CD14-positive monocyte (primary cell): ENCODE data around the gene NLGN1. TPM values are rescaled to one million over a fixed set of nuclear protein-coding genes. Genes with fewer than 3 reads are reported as not detected.

Experiments
- DNase-seq, 3 donors: peaks; one replicate each; pipeline ENCODE4 v3.0.0-alpha.2; 2011 to 2022
- H2AFZ ChIP-seq: 2 replicates; pipeline ENCODE4 v1.6.0; 2012; ENCODE audit warnings: mild to moderate bottlenecking, low read depth, low read length, inconsistent platforms; ENCODE audit not compliant: insufficient read depth, poor library complexity, severe bottlenecking
- H3K27ac ChIP-seq, 2 donors: 1 replicate in 1 of 2; 2 replicates in 1 of 2; pipeline ENCODE4 v1.5.1; 2012 to 2013; ENCODE audit warnings: low read length in 2 of 2, control low read depth in 1 of 2, inconsistent platforms in 1 of 2, low read depth in 1 of 2, mild to moderate bottlenecking in 1 of 2
- H3K27me3 ChIP-seq, 2 donors: one replicate each; pipeline versions ENCODE4 v1.6.0 to v1.6.1; 2011 to 2013; ENCODE audit warnings: low read length in 2 of 2; ENCODE audit not compliant: control insufficient read depth in 2 of 2, insufficient read depth in 2 of 2
- H3K36me3 ChIP-seq, 2 donors: replicated peaks in 1 of 2; 1 replicate in 1 of 2; 2 replicates in 1 of 2; pipeline versions ENCODE4 v1.5.1 to v1.6.1; 2012 to 2013; ENCODE audit warnings: low read length in 2 of 2, control low read depth in 1 of 2, inconsistent platforms in 1 of 2, mild to moderate bottlenecking in 1 of 2; ENCODE audit not compliant: insufficient read depth in 2 of 2, control insufficient read depth in 1 of 2
- H3K4me1 ChIP-seq, 2 donors: 1 replicate in 1 of 2; 2 replicates in 1 of 2; pipeline versions ENCODE4 v1.5.1 to v1.6.1; 2012 to 2013; ENCODE audit warnings: low read length in 2 of 2, control low read depth in 1 of 2, inconsistent platforms in 1 of 2, mild to moderate bottlenecking in 1 of 2, moderate library complexity in 1 of 2; ENCODE audit not compliant: insufficient read depth in 2 of 2, control insufficient read depth in 1 of 2
- H3K4me2 ChIP-seq: replicated peaks from 2 replicates; pipeline ENCODE3; 2012; ENCODE audit warnings: low read length, moderate library complexity, mild to moderate bottlenecking; ENCODE audit not compliant: poor library complexity, severe bottlenecking; ENCODE audit errors: extremely low read depth
- H3K4me3 ChIP-seq, 3 experiments: fragments of 200-600 bp in 1 of 3; sonication (generic) in 1 of 3; replicated peaks in 1 of 3; 1 replicate in 2 of 3; 2 replicates in 1 of 3; pipeline ENCODE4 v1.5.1; 2011 to 2013; ENCODE audit warnings: low read length in 3 of 3, mild to moderate bottlenecking in 3 of 3, control low read depth in 2 of 3, low read depth in 2 of 3, inconsistent platforms in 1 of 3, moderate library complexity in 1 of 3
- H3K79me2 ChIP-seq: 2 replicates; pipeline ENCODE4 v1.6.0; 2012; ENCODE audit warnings: mild to moderate bottlenecking, control low read depth, inconsistent platforms, low read length, moderate library complexity; ENCODE audit not compliant: insufficient read depth
- H3K9ac ChIP-seq: 2 replicates; pipeline ENCODE4 v1.6.0; 2017; ENCODE audit warnings: low read length, mild to moderate bottlenecking; ENCODE audit not compliant: insufficient read depth, poor library complexity, severe bottlenecking
- H3K9me3 ChIP-seq, 2 donors: replicated peaks in 1 of 2; 1 replicate in 1 of 2; 2 replicates in 1 of 2; pipeline versions ENCODE4 v1.5.1 to v1.6.1; 2012 to 2013; ENCODE audit warnings: low read length in 2 of 2, control low read depth in 1 of 2; ENCODE audit not compliant: control insufficient read depth in 1 of 2, insufficient read depth in 1 of 2
- H4K20me1 ChIP-seq: 2 replicates; pipeline ENCODE4 v1.6.0; 2012; ENCODE audit warnings: mild to moderate bottlenecking, low read length, control low read depth, moderate library complexity; ENCODE audit not compliant: insufficient read depth
- H3K27ac Mint-ChIP-seq, 7 donors: one replicate each; pipeline ENCODE4 v1.8.0; 2020; ENCODE audit warnings: mild to moderate bottlenecking in 7 of 7, mixed read lengths in 7 of 7, moderate library complexity in 6 of 7, inconsistent platforms in 2 of 7
- H3K27me3 Mint-ChIP-seq, 3 donors: one replicate each; pipeline ENCODE4 v1.8.0; 2021 to 2022; ENCODE audit warnings: low read depth in 3 of 3, mild to moderate bottlenecking in 3 of 3, mixed read lengths in 3 of 3, moderate library complexity in 3 of 3, inconsistent platforms in 1 of 3
- H3K36me3 Mint-ChIP-seq, 2 donors: one replicate each; pipeline ENCODE4 v1.8.0; 2020; ENCODE audit warnings: mixed read lengths in 2 of 2, inconsistent platforms in 1 of 2, mild to moderate bottlenecking in 1 of 2
- H3K4me1 Mint-ChIP-seq: one replicate; pipeline ENCODE4 v1.8.0; 2020; ENCODE audit warnings: mild to moderate bottlenecking, mixed read lengths
- H3K4me3 Mint-ChIP-seq, 2 donors: one replicate each; pipeline ENCODE4 v1.8.0; 2020; ENCODE audit warnings: mild to moderate bottlenecking in 2 of 2, mixed read lengths in 2 of 2, moderate library complexity in 1 of 2
- H3K9me3 Mint-ChIP-seq, 7 donors: one replicate each; pipeline ENCODE4 v1.8.0; 2020 to 2022; ENCODE audit warnings: mixed read lengths in 7 of 7, mild to moderate bottlenecking in 6 of 7, moderate library complexity in 6 of 7, inconsistent platforms in 2 of 7
- CTCF ChIP-seq: fragments of 200-600 bp; IDR thresholded peaks from one replicate; pipeline ENCODE4 v1.8.0; 2022; ENCODE audit warnings: antibody characterized with exemption, mild to moderate bottlenecking
- WGBS: methylation state at CpG from one replicate; pipeline ENCODE4 v1.1.5; 2013; ENCODE audit warnings: missing lambda C conversion rate; ENCODE audit not compliant: insufficient coverage; 5-methylcytosine and 5-hydroxymethylcytosine counted together
- intact Hi-C, 2 donors: fragments of 100-400 bp; cut with micrococcal nuclease; formaldehyde crosslinking; loops; one replicate each; pipeline versions ENCODE4 v1.15.0 to v1.15.1; 2023
- polyA plus RNA-seq, 3 donors: library from polyadenylated mRNA; depleted of rRNA in 1 of 3; unstranded in 2 of 3; stranded (reverse) in 1 of 3; fragments of 300-500 nt in 2 of 3; fragments of >200 nt in 1 of 3; fragmentation: Illumina TruSeq in 2 of 3; gene quantifications; 1 replicate in 2 of 3; 2 replicates in 1 of 3; pipeline ENCODE4 v1.2.3, GENCODE V29; 2012 to 2021

The NLGN1 gene
- polyA plus RNA-seq, 3 donors = not detected

GRCh38 chr3:174215456-174215855, 817.9 kb downstream of the NLGN1 start:
- no peaks in the 10 kb centered on the region for H3K4me1 Mint-ChIP-seq

GRCh38 chr3:174216019-174216418, 818.5 kb downstream of the NLGN1 start:
- H3K27me3 ChIP-seq = no peaks in the 10 kb centered on the region
- intact Hi-C loops = no loop called here
- DNase-seq = no peak
- no peaks in the 10 kb centered on the region for H3K9me3 ChIP-seq
- no peak overlapping the region for H3K4me3 Mint-ChIP-seq
- H3K36me3 ChIP-seq = no peaks in the 10 kb centered on the region
- no peak overlapping the region for H3K27ac Mint-ChIP-seq
- H3K4me1 Mint-ChIP-seq = no peaks in the 10 kb centered on the region
- H3K9me3 Mint-ChIP-seq = peaks cover 2 to 11% (median 6%) of the 10 kb centered on the region in 7 donors
- peaks cover 0 to 2% (median 0%) of the 10 kb centered on the region in 3 donors for H3K27me3 Mint-ChIP-seq
- no peak overlapping the region for H2AFZ ChIP-seq
- TF ChIP-seq CTCF = no peak
- H3K36me3 Mint-ChIP-seq = no peaks in the 10 kb centered on the region
- H3K9ac ChIP-seq = no peak overlapping the region
- H3K4me3 ChIP-seq = no peak overlapping the region
- no peak overlapping the region for H3K27ac ChIP-seq
- no peak overlapping the region for H3K4me2 ChIP-seq
- no peaks in the 10 kb centered on the region for H3K79me2 ChIP-seq
- no peaks in the 10 kb centered on the region for H3K4me1 ChIP-seq
- H4K20me1 ChIP-seq = no peaks in the 10 kb centered on the region
- WGBS = no CpG with 5 or more reads among the region's 2 CpGs

More at GRCh38 chr3:174215456-174215855, 817.9 kb downstream of the NLGN1 start:
- Histone ChIP-seq H4K20me1 (no peaks in the 10 kb centered on the region), H3K4me1 (no peaks in the 10 kb centered on the region), H2AFZ (no peak overlapping the region), H3K79me2 (no peaks in the 10 kb centered on the region), H3K9me3 (peaks cover 0 to 3% of the 10 kb centered on the region in 2 donors), H3K9ac (no peak overlapping the region), H3K4me3 (no peak overlapping the region), H3K4me2 (no peak overlapping the region), H3K27me3 (no peaks in the 10 kb centered on the region), H3K36me3 (no peaks in the 10 kb centered on the region), H3K27ac (no peak overlapping the region)
- DNase-seq = no peak
- H3K36me3 Mint-ChIP-seq = no peaks in the 10 kb centered on the region
- intact Hi-C loops = no loop called here
- no CpG with 5 or more reads among the region's 5 CpGs for whole genome bisulfite sequencing
- no peak overlapping the region for H3K4me3 Mint-ChIP-seq
- H3K9me3 Mint-ChIP-seq = peaks cover 2 to 12% (median 7%) of the 10 kb centered on the region in 7 donors
- no peak overlapping the region for H3K27ac Mint-ChIP-seq
- H3K27me3 Mint-ChIP-seq = peaks cover 0 to 2% (median 0%) of the 10 kb centered on the region in 3 donors
- TF ChIP-seq CTCF = no peak
